HG03558 (cell line): Measurements from ENCODE around the gene SLC26A3.

Experiments used
- ATAC-seq: cut with Tn5 transposase; IDR thresholded peaks from one replicate; pipeline ENCODE4 v1.9.1; 2021; ENCODE audit warnings: moderate number of reproducible peaks; ENCODE audit not compliant: unreplicated experiment; ENCODE audit errors: extremely low read depth

The SLC26A3 gene

DNA sequence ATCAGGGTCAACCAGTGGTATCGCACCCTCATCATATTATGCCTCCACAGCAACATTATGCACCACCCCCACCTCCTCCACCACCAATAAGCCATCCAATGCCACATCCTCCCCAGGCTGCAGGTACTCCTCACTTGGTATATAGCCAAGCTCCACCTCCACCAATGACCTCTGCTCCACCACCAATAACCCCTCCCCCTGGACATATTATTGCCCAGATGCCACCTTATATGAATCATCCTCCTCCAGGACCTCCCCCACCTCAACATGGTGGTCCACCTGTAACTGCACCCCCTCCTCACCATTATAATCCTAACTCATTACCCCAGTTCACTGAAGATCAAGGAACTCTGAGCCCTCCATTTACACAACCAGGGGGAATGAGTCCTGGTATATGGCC, 44.4 kb downstream of the SLC26A3 start:
- ATAC-seq = no peak

DNA sequence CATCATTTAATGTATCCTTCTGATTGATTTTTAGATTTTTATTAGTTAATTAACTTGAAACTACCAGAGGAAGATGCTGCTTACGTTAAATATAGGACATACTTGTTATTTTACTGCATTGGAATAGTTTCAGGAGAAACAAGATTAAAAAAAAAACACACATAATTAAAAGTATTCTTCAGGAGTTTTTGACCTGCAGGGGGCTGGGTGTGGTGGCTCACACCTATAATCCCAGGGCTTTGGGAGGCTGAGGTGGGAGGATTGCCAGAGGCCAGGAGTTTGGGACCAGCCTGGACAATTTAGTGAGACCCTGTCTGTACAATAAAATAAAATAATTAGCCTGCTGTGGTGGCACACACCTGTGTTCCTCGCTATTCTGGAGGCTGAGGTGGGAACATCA, 48.4 kb downstream of the SLC26A3 start:
- ATAC-seq = no peak

DNA sequence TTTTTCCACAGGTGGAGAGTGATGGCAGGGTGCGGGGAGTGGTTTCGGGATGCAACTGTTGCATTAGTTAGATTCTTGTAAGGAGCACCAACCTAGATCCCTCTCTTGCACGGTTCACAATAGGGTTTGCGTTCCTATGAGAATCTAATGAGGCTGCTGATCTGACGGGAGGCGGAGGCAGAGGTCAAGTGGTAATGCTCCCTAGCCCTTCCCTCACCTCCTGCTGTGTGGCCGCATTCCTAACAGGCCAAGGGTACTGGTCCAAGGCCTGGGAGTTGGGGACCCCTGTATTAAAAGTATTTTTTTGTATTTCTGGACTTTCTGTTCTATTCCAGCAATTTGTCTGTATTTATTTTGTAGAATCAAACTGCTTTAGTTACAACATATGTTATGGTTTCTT, 51.9 kb downstream of the SLC26A3 start:
- ATAC-seq = no peak

DNA sequence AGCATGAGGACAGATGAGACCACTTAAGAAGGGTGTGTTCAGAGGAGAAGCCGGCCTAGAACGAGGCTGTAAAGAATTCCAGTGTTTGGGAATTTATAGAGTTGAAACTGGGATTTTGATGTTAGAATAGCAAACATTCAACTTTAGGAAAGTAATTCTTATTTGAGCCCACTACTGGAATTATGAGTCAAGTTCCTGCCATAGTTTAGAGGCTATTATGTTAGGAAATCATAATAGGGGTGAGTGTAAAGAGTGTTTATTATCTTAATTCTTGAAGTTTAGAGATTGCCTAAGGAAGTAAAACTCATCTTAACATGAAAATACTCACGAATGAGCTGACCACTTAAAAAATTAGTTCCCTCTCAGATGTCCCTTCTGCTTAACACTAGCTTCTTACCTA, 57.0 kb downstream of the SLC26A3 start:
- ATAC-seq = no peak

DNA sequence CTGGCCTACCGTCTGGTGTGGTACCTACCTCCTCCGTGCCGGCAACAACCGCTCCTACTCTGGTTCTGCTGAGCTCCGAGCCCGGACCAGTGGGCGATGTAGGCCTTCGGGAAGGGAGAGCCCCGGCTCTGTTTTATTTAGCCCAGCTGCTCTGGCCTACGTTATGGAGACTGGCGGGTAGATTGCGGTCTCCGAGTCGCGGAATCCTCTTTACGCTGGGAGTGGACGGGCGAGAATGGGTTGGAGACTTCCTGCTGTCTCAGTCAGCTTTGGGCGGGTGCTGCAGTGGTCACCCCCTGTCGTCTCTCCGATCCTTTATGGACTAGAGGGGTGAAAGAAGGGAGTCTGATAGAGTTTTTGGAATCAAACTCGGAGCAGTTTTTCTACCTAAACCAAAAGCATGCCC, 58.7 kb downstream of the SLC26A3 start:
- peak; percentile 17 for ATAC-seq

DNA sequence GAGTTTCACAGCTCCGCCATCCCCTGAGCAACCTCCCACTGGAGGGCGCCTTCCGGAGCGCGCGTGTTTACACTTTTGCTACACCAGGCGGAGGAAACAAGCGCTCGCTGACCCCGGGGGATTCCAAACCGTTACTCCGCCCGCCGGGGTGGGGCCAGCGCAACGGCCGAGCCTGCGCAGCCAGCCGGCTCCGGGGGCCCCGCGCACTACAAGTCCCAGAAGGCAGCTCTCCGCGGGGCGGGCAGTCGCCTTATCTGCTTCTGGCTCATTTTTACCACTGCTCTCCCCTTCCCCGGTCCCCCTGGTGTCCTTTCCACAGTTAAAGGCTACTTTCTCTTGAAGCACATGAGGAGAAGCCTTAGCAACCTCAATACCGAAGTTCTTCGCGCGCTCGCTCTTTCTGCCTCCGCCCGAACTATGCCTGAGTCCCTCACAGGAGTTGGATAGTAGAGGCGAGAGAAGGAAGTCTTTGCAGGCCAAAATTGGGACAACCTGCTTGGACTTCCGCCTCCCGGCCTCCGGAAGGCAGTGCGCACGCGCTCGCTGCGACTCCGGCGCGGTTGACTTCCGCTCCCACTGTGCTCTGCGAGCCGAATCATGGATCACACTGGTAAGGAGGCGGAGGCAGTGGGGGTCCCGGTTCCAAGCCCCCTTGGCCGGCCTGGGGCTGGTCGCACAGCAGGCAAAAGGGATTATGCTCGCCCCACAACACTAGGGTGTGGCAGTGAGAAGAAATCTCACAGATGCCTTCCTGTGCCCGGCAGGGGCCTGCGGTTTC, 59.3 kb downstream of the SLC26A3 start, which contains the start of gene CBLL1:
Gene CBLL1 (plus strand): TSS at position 576 of the 778 bp plus-strand sequence. CDS start 22 bp downstream, at position 598.
- peak; percentile 74 for ATAC-seq

DNA sequence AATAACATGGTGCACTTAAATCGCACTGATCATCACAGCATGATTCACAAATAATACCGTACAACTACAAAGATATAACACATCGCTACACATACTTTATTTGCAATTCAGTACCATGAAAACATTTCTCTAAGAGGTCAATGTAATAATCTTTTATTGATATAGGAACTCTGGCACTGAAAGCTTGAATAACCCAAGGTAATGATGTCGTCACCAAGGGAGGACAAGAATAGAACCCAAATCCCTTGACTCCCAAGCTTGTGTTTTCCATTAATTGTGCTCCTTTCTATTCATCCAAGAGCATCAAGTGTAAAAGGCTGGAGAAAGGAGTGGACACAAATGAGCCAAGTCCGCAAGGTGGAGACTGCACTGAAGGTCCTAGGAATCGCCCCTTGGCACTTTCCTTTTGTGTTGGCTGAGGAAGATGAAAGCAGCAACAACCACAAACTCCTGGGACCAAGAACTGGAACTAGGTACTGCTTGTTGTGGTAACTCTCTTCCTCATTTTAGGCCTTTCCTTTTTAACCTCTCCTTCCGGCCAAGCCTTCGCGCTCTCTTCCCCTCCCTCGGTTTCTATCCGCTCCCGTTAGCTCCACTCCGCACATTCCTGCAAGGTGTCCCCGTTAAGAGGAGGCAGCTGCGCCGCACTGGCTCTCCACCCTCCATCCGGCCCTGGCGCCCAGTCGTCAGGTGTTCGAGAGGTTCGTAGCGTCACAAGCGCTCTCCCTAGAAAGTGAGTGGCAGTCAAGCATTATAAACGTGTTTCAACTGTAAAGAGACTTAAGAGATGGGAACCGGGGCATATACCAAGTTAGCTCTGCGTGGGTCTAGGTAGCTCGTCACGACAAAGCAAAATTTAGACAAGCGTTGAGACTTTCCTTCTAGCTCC, 60.1 kb downstream of the SLC26A3 start:
- peak; percentile 7 for ATAC-seq

DNA sequence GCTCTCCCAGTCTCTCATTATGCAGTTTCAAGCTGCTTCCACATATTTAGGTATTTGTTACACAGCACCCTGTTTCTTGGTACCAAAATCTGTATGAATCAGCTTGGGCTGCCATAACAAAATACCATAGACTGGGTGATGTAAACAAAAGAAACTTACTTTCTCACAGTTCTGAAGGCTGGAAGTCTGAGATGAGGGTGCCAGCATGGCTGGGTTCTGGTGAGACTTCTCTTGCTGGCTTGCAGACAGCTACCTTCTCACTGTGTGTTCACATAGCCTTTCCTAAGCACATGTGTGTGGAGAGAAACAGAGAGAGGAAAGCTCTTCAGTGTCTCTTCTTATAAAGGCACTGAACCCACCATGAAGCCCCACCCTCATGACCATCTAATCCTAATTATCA, 74.7 kb downstream of the SLC26A3 start:
- no peak for ATAC-seq

DNA sequence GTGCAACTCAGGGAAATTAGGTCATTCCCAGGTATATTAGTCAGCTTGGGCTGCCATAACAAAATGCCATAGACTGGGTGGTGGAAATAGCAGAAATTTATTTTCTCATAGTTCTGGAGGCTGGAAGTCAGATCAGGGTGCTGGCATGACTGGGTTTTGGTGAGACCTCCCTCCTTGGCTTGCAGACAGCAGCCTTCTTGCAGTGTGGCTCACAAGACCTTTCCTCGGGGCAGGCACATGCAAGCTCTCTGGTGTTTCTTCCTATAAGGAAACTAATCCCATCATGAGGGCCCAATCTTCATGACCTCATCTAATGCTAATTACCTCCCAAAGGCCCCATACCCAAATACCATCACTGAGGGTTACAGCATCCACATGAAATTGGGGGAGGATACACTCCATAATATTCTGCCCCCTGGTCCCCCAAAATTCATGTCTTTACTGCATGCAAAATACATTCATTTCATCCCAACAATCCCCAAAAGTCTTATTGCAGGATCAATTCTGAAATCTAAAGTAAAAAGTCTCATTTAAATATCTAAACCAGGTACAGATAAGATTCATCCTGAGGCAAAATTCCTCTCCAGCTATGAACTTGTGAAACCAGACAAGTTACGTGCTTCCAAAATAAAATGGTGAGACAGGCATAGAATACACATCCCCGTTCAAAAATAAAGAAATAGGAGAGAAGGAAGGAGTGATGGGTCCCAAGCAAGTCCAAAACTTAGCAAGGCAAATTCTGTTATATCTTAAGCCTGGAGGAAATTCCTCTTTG, 76.5 kb downstream of the SLC26A3 start:
- ATAC-seq = no peak

DNA sequence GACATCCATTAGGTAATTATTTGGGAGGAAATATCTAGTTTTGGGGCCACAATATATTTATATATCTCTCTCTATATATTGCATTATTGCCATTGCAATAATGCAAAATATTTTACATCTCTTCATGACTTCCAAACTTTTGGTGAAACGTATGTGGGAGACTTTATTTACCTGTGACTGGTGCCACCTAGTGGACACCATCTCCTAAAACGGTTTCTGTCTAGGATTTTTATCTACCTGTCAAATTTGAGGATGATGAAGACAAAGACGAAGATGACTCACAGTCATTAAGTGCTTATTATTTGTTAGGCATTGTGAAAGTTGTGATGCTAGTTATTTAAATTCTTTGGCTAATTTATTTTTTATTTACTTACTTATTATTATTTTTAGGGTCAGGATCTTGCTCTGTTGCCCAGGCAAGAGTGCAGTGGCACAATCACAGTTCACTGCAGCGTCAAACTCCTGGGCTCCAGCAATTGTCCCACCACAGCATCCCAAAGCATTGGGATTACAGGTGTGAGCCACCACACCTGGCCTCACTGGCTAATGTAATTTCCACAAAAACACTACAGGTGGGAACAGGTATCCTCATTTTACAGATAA, 77.8 kb downstream of the SLC26A3 start:
- no peak for ATAC-seq

DNA sequence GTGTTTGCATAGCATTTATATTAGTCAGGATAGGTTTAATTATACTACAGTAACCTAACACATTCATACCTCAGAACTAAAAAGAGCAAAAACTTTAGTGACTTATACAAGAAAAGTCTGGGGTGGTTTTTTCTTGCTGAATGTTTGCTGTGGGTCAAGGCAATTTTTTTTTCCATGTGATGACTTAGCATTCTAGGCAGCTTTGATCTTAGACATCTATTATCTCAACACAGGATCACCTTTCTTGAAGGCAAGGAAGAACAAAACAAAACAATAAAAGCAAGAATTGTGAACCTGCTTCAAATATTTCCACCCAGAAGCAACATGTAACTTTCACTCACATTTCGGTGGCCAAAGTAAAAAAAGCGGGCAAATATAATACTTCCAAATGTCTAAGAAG, 79.8 kb downstream of the SLC26A3 start:
- ATAC-seq = no peak

DNA sequence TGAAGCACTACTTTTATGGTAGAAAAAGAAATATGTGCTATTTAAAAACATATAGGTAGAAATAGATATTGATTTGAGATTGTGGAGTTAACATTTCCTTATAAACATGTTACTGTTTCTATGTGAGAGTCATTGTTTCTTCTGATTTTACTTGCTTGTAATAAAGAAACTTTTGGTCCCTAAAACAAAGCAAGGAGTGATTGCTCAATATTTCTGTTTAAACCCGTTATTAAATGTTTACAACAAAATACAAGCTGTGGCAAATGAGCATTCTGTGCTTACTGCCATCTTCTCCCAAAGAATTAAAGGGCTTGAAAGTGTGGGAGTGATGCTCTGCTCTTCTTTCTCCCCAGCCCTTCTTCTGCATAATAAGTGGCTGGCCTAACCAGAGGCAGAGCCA, 81.7 kb downstream of the SLC26A3 start:
- ATAC-seq = no peak

DNA sequence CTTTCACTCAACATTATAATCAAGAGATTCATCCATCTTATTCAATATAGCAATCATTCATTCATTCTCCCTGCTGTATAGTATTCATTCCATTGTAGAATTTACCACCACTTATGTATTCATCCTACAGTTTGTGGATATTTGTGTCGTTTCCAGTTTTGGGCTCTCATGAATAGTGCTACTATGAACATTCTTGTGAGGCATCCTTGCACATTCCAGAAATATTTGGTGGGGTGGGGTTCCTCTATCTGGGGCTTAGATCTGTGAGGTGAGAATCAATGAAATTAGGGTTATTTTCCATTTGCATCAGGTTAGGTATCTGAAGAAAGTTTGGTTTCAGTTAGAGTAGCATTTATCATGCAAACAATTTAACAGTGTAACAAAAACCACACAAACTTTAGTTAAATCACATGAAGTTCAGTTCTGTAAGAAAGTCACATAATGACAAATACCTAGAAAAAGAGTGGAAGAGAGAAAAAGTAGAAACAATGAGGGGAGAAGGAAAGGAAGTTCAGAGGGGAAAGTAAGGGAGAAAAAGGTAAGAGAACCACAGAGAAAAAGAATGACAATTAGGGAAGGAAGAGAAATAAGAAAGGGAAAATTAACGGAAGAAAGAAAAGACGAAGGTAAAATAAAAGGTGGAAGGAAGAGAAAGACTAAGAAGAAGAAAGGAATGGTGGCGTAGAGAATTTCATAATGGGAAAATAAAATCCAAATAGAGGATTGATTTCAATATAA, 84.4 kb downstream of the SLC26A3 start:
- no peak for ATAC-seq

DNA sequence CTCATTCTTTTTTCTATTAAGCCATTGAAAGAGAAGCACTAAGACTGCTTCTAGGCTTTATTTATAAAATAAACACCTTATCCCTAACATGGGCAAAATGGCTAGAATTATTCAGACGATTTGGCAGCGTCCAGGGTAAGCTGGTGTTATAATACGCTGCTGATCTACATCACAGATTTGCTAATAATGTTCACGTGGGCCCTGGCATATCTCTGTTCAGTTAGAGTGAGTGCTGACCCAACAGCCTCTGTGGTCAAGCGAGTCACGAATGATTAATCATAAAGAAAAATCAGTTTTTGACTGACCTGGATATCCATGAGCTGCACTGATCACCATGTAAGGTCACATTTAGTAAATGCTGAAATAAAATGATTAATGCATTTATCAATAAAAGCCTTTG, 87.5 kb downstream of the SLC26A3 start:
- ATAC-seq = no peak
